SK-N-SH (cell line): Measurements from ENCODE around the gene SLFN12. TPM values are rescaled to one million over a fixed set of nuclear protein-coding genes. Genes with fewer than 3 reads are reported as not detected.

Experiments
- CTCF ChIA-PET: fragments of 300-600, 350-600 bp; formaldehyde crosslinking; extraction: SDS; loops from one replicate; lab custom pipeline; 2021; lab: Yijun Ruan, JAX
- POLR2A ChIA-PET: fragments of 350-600 bp; sonication (Branson Sonifier 250); formaldehyde crosslinking; extraction: SDS; loops from one replicate; lab custom pipeline; 2020; ENCODE audit warnings: antibody characterized with exemption, inconsistent platforms; lab: Yijun Ruan, JAX
- DNase-seq: peaks from one replicate; pipeline ENCODE4 v3.0.0; 2012
- H2AFZ ChIP-seq: fragments of 200-600 bp; sonication (generic); 2 replicates; pipeline ENCODE4 v1.8.1; 2016; ENCODE audit warnings: antibody characterized with exemption, mild to moderate bottlenecking, low read depth
- H3F3A ChIP-seq: fragments of 200-600 bp; sonication (generic); replicated peaks from 2 replicates; pipeline ENCODE3; 2016; ENCODE audit warnings: antibody characterized with exemption, mild to moderate bottlenecking; ENCODE audit not compliant: insufficient read depth
- H3K27ac ChIP-seq, 2 experiments: fragments of 200-500 bp in 1 of 2; fragments of 200-600 bp in 1 of 2; sonication (Bioruptor generic) in 1 of 2; sonication (generic), shearing (Covaris generic) in 1 of 2; 2 replicates each; pipeline versions ENCODE4 v1.5.1 to v1.6.1; 2014 to 2016; ENCODE audit warnings: low read depth in 2 of 2, inconsistent platforms in 1 of 2, low read length in 1 of 2, mild to moderate bottlenecking in 1 of 2, mixed read lengths in 1 of 2
- H3K27me3 ChIP-seq: fragments of 200-600 bp; sonication (generic), shearing (Covaris generic); 2 replicates; pipeline ENCODE4 v1.6.1; 2016; ENCODE audit warnings: mixed run types; ENCODE audit not compliant: insufficient read depth
- H3K36me3 ChIP-seq, 2 experiments: fragments of 200-500 bp in 1 of 2; fragments of 200-600 bp in 1 of 2; sonication (Bioruptor generic) in 1 of 2; sonication (generic) in 1 of 2; replicated peaks in 1 of 2; 2 replicates each; pipeline versions ENCODE3 to v1.5.1; 2014 to 2016; ENCODE audit warnings: low read length in 1 of 2, mild to moderate bottlenecking in 1 of 2; ENCODE audit not compliant: insufficient read depth in 2 of 2, control insufficient read depth in 1 of 2
- H3K4me1 ChIP-seq, 2 experiments: fragments of 200-500 bp in 1 of 2; fragments of 200-600 bp in 1 of 2; sonication (Bioruptor generic) in 1 of 2; sonication (generic), shearing (Covaris generic) in 1 of 2; 2 replicates each; pipeline versions ENCODE4 v1.5.1 to v1.6.1; 2014 to 2016; ENCODE audit warnings: low read depth in 1 of 2, low read length in 1 of 2, mixed run types in 1 of 2; ENCODE audit not compliant: insufficient read depth in 2 of 2, control insufficient read depth in 1 of 2
- H3K4me2 ChIP-seq: fragments of 200-600 bp; sonication (generic), shearing (Covaris generic); 2 replicates; pipeline ENCODE4 v1.6.1; 2017; ENCODE audit warnings: mixed run types
- H3K4me3 ChIP-seq, 2 experiments: fragments of 200-500 bp in 1 of 2; fragments of 200-600 bp in 1 of 2; sonication (Bioruptor generic) in 1 of 2; sonication (generic), shearing (Covaris generic) in 1 of 2; 2 replicates each; pipeline versions ENCODE4 v1.5.1 to v1.8.1; 2014 to 2016; ENCODE audit warnings: low read depth in 2 of 2, inconsistent platforms in 1 of 2, low read length in 1 of 2, mild to moderate bottlenecking in 1 of 2, mixed read lengths in 1 of 2, moderate library complexity in 1 of 2
- H3K79me2 ChIP-seq: fragments of 200-600 bp; sonication (generic); 2 replicates; pipeline ENCODE4 v1.8.1; 2017; ENCODE audit warnings: mild to moderate bottlenecking; ENCODE audit not compliant: insufficient read depth
- H3K9ac ChIP-seq: fragments of 200-600 bp; sonication (generic); 2 replicates; pipeline ENCODE4 v1.6.1; 2017; ENCODE audit warnings: mixed run types
- H3K9me2 ChIP-seq: fragments of 200-600 bp; sonication (generic); 2 replicates; pipeline ENCODE4 v1.6.1; 2017; ENCODE audit warnings: mixed run types
- H3K9me3 ChIP-seq: fragments of 200-600 bp; sonication (generic); 2 replicates; pipeline ENCODE4 v1.6.1; 2017; ENCODE audit warnings: mixed run types, mild to moderate bottlenecking, moderate library complexity
- H4K20me1 ChIP-seq: fragments of 200-600 bp; sonication (generic); 2 replicates; pipeline ENCODE4 v1.6.1; 2017; ENCODE audit warnings: mild to moderate bottlenecking, mixed run types; ENCODE audit not compliant: insufficient read depth
- CTCF ChIP-seq: fragments of 200-600 bp; sonication (generic); IDR thresholded peaks from 2 replicates; pipeline ENCODE4 v1.6.1; 2017; ENCODE audit warnings: antibody characterized with exemption, mild to moderate bottlenecking, moderate library complexity
- ELF1 ChIP-seq: IDR thresholded peaks from 2 replicates; pipeline ENCODE4 v1.4.0; 2012
- FOSL2 ChIP-seq: IDR thresholded peaks from 2 replicates; pipeline ENCODE4 v1.4.0; 2012; ENCODE audit warnings: low read depth, mild to moderate bottlenecking, moderate library complexity, borderline replicate concordance
- GATA2 ChIP-seq: sonication (generic); formaldehyde crosslinking; IDR thresholded peaks from 2 replicates; pipeline ENCODE4 v1.5.0; 2020; ENCODE audit warnings: mild to moderate bottlenecking, missing genetic modification reagents
- IRF3 ChIP-seq: fragments of 150-350 bp; IDR thresholded peaks from 2 replicates; pipeline ENCODE4 v1.6.1; 2016; ENCODE audit warnings: mild to moderate bottlenecking, low read depth, low read length
- JUND ChIP-seq: IDR thresholded peaks from 2 replicates; pipeline ENCODE4 v1.4.0; 2012
- MEF2A ChIP-seq: IDR thresholded peaks from 2 replicates; pipeline ENCODE4 v1.4.0; 2012; ENCODE audit warnings: low read depth, borderline replicate concordance
- NFIC ChIP-seq: IDR thresholded peaks from 2 replicates; pipeline ENCODE4 v1.4.0; 2012; ENCODE audit warnings: borderline replicate concordance
- PBX3 ChIP-seq: IDR thresholded peaks from 2 replicates; pipeline ENCODE4; 2012
- POLR2AphosphoS5 ChIP-seq: IDR thresholded peaks from 2 replicates; pipeline ENCODE4 v1.6.1; 2012; ENCODE audit warnings: low read depth, low read length
- RCOR1 ChIP-seq: fragments of 150-350 bp; IDR thresholded peaks from 2 replicates; pipeline ENCODE4 v1.6.1; 2017; ENCODE audit warnings: antibody characterized with exemption, low read length
- RFX5 ChIP-seq: IDR thresholded peaks from 2 replicates; pipeline ENCODE4 v1.6.1; 2012; ENCODE audit warnings: mild to moderate bottlenecking, improper control_type of control experiment, low read length
- SIN3A ChIP-seq: IDR thresholded peaks from 2 replicates; pipeline ENCODE4 v1.6.1; 2012; ENCODE audit warnings: low read depth, mild to moderate bottlenecking, low read length, moderate library complexity, borderline replicate concordance
- SMC3 ChIP-seq: IDR thresholded peaks from 2 replicates; pipeline ENCODE4 v1.6.1; 2012; ENCODE audit warnings: low read depth, low read length, improper control_type of control experiment
- TAF1 ChIP-seq: IDR thresholded peaks from 2 replicates; pipeline ENCODE4 v1.6.1; 2012; ENCODE audit warnings: low read depth, mild to moderate bottlenecking, low read length, moderate library complexity, borderline replicate concordance
- TCF12 ChIP-seq: IDR thresholded peaks from 2 replicates; pipeline ENCODE4 v1.4.0; 2012
- TEAD4 ChIP-seq: IDR thresholded peaks from 2 replicates; pipeline ENCODE4 v1.4.0; 2012; ENCODE audit warnings: mild to moderate bottlenecking, borderline replicate concordance; ENCODE audit not compliant: insufficient read depth
- YY1 ChIP-seq: IDR thresholded peaks from 2 replicates; pipeline ENCODE4 v1.4.0; 2012; ENCODE audit warnings: low read depth, mild to moderate bottlenecking
- ZBTB33 ChIP-seq: IDR thresholded peaks from 2 replicates; pipeline ENCODE4 v1.4.0; 2012; ENCODE audit warnings: low read depth, borderline replicate concordance
- WGBS: methylation state at CpG from one replicate; pipeline ENCODE4 v1.1.6; 2017; ENCODE audit warnings: low lambda C conversion rate; 5-methylcytosine and 5-hydroxymethylcytosine counted together
- polyA plus RNA-seq, 3 experiments: library from polyadenylated mRNA; depleted of rRNA; stranded (reverse); fragments of >200 nt; gene quantifications; 2 replicates each; pipeline ENCODE4 v1.2.3, GENCODE V29; 2012

SLFN12 gene
- polyA plus RNA-seq, 1 of the 3 experiments (the other 2 are of a cell fraction) = 5.6 TPM

- H3K79me2 ChIP-seq = peaks cover 64% of the 10 kb centered on the region
- H3K9ac ChIP-seq = no peak overlapping the region
- no peaks in the 10 kb centered on the region for H3K9me2 ChIP-seq
- H3K4me1 ChIP-seq = peaks cover 0 to 3% of the 10 kb centered on the region in 2 experiments; a peak in 3 of 4 replicates
- peaks cover 0 to 4% of the 10 kb centered on the region in 2 experiments for H3K36me3 ChIP-seq
- no peaks in the 10 kb centered on the region for H3K27me3 ChIP-seq
- no peak for DNase-seq
- H3F3A ChIP-seq = peaks cover 7% of the 10 kb centered on the region
- WGBS = 74% methylated on average over 2 of the region's 2 CpGs
- POLR2A ChIA-PET = no interaction called here
- no peak overlapping the region for H3K4me3 ChIP-seq
- no peak overlapping the region for H3K4me2 ChIP-seq
- no peak for TF ChIP-seq PBX3
- no peak for TF ChIP-seq TAF1
- no peak for TF ChIP-seq TCF12
- no peak for TF ChIP-seq TEAD4
- TF ChIP-seq SIN3A = no peak
- TF ChIP-seq SMC3 = no peak
- TF ChIP-seq JUND = no peak
- no peak for TF ChIP-seq CTCF
- TF ChIP-seq GATA2 (CRISPR knock-in tag) = no peak
- TF ChIP-seq POLR2AphosphoS5 = no peak
- no peak for TF ChIP-seq RCOR1
- TF ChIP-seq RFX5 = no peak
- TF ChIP-seq MEF2A = no peak
- TF ChIP-seq ZBTB33 = no peak
- TF ChIP-seq NFIC = no peak
- TF ChIP-seq FOSL2 = no peak
- TF ChIP-seq YY1 = no peak
- no peak for TF ChIP-seq IRF3
- no peak for TF ChIP-seq ELF1
- CTCF ChIA-PET = interaction anchor here (0.7 kb wide), 1 partner anchor 93 kb away, joined by 3 read pairs; no protein-coding TSS in a partner anchor
- no peaks in the 10 kb centered on the region for H4K20me1 ChIP-seq
- no peak overlapping the region for H2AFZ ChIP-seq
- H3K27ac ChIP-seq = no peak overlapping the region
- H3K9me3 ChIP-seq = no peaks in the 10 kb centered on the region
Measured at GRCh38 chr17:35428229-35428628, 4.1 kb downstream of the SLFN12 start.
